Measurements from ENCODE around the gene ATP8B4. TPM values are rescaled to one million over a fixed set of nuclear protein-coding genes. Genes with fewer than 3 reads are reported as not detected.

Gene ATP8B4
- total and polyA plus RNA-seq, 3 experiments from 2014 or later: 0.23 to 8.9 (median 8.5) TPM

GRCh38 chr15:50144341-50145120 lies 25.5 kb upstream of the ATP8B4 start:
- H3K36me3 Mint-ChIP-seq: no peaks in the 10 kb centered on the region
- peak overlapping the region in 1 of 8 donors; percentile 8 for H3K27ac Mint-ChIP-seq

GRCh38 chr15:50143255-50143860 lies 24.3 kb upstream of the ATP8B4 start:
- H3K4me1 Mint-ChIP-seq: no peaks in the 10 kb centered on the region
- ChIA-PET POLR2A (no interaction called here), CTCF (no interaction called here)
- peaks cover 0 to 1% of the 10 kb centered on the region in 2 donors for H3K27me3 Mint-ChIP-seq
- H3K27ac Mint-ChIP-seq: no peak overlapping the region
- Histone ChIP-seq H3K27ac (ENCODE audit: low read depth, low read length) (no peak overlapping the region), H3K4me3 (ENCODE audit: low read length) (no peak overlapping the region), H3K36me3 (ENCODE audit: insufficient read depth, low read length) (no peaks in the 10 kb centered on the region), H3K9me3 (ENCODE audit: low read length) (no peaks in the 10 kb centered on the region), H3K27me3 (ENCODE audit: insufficient read depth, low read length, poor library complexity, severe bottlenecking) (no peaks in the 10 kb centered on the region), H3K4me1 (ENCODE audit: insufficient read depth, low read length) (no peaks in the 10 kb centered on the region)
- no peaks in the 10 kb centered on the region for H3K36me3 Mint-ChIP-seq
- H3K9me3 Mint-ChIP-seq: no peaks in the 10 kb centered on the region
- no peak for DNase-seq
- no peak overlapping the region for H3K4me3 Mint-ChIP-seq

More at GRCh38 chr15:50144341-50145120, 25.5 kb upstream of the ATP8B4 start:
- H3K9me3 ChIP-seq (ENCODE audit: low read length): no peaks in the 10 kb centered on the region
- POLR2A ChIA-PET: no interaction called here
- no peaks in the 10 kb centered on the region for H3K27me3 ChIP-seq (ENCODE audit: insufficient read depth, low read length, poor library complexity, severe bottlenecking)
- Mint-ChIP-seq H3K9me3 (no peaks in the 10 kb centered on the region), H3K27me3 (peaks cover 0 to 1% of the 10 kb centered on the region in 2 donors), H3K4me3 (no peak overlapping the region), H3K4me1 (no peaks in the 10 kb centered on the region)
- DNase-seq: no peak
- no peak overlapping the region for H3K27ac ChIP-seq (ENCODE audit: low read depth, low read length)
- CTCF ChIA-PET: interaction anchor here (0.6 to 2.5 kb wide), 9 partner anchors 11 to 1783 kb away, joined by 3 to 16 read pairs (median 4); no protein-coding TSS in a partner anchor
- no peaks in the 10 kb centered on the region for H3K4me1 ChIP-seq (ENCODE audit: insufficient read depth, low read length)
- no peak overlapping the region for H3K4me3 ChIP-seq (ENCODE audit: low read length)
- H3K36me3 ChIP-seq (ENCODE audit: insufficient read depth, low read length): no peaks in the 10 kb centered on the region

- ChIA-PET CTCF (no interaction called here), POLR2A (no interaction called here)
- DNase-seq: no peak
- H3K9me3 Mint-ChIP-seq: no peaks in the 10 kb centered on the region
- H3K27me3 Mint-ChIP-seq: peaks cover 0 to 1% of the 10 kb centered on the region in 2 donors
- Histone ChIP-seq H3K27me3 (ENCODE audit: insufficient read depth, low read length, poor library complexity, severe bottlenecking) (no peaks in the 10 kb centered on the region), H3K4me3 (ENCODE audit: low read length) (no peak overlapping the region), H3K36me3 (ENCODE audit: insufficient read depth, low read length) (no peaks in the 10 kb centered on the region), H3K9me3 (ENCODE audit: low read length) (no peaks in the 10 kb centered on the region), H3K4me1 (ENCODE audit: insufficient read depth, low read length) (no peaks in the 10 kb centered on the region), H3K27ac (ENCODE audit: low read depth, low read length) (no peak overlapping the region)
- H3K4me3 Mint-ChIP-seq: no peak overlapping the region
- no peak overlapping the region for H3K27ac Mint-ChIP-seq
- no peaks in the 10 kb centered on the region for H3K4me1 Mint-ChIP-seq
- no peaks in the 10 kb centered on the region for H3K36me3 Mint-ChIP-seq
Observed at GRCh38 chr15:50141856-50142255, 22.8 kb upstream of the ATP8B4 start.

GRCh38 chr15:50140983-50141382 lies 21.9 kb upstream of the ATP8B4 start:
- Mint-ChIP-seq H3K4me3 (no peak overlapping the region), H3K36me3 (no peaks in the 10 kb centered on the region), H3K27me3 (no peaks in the 10 kb centered on the region), H3K9me3 (no peaks in the 10 kb centered on the region), H3K27ac (no peak overlapping the region), H3K4me1 (no peaks in the 10 kb centered on the region)
- no peaks in the 10 kb centered on the region for H3K36me3 ChIP-seq (ENCODE audit: insufficient read depth, low read length)
- H3K27me3 ChIP-seq (ENCODE audit: insufficient read depth, low read length, poor library complexity, severe bottlenecking): no peaks in the 10 kb centered on the region
- H3K4me3 ChIP-seq (ENCODE audit: low read length): no peak overlapping the region
- H3K9me3 ChIP-seq (ENCODE audit: low read length): no peaks in the 10 kb centered on the region
- H3K27ac ChIP-seq (ENCODE audit: low read depth, low read length): no peak overlapping the region
- H3K4me1 ChIP-seq (ENCODE audit: insufficient read depth, low read length): no peaks in the 10 kb centered on the region
- ChIA-PET CTCF (no interaction called here), POLR2A (no interaction called here)
- no peak for DNase-seq

DNA sequence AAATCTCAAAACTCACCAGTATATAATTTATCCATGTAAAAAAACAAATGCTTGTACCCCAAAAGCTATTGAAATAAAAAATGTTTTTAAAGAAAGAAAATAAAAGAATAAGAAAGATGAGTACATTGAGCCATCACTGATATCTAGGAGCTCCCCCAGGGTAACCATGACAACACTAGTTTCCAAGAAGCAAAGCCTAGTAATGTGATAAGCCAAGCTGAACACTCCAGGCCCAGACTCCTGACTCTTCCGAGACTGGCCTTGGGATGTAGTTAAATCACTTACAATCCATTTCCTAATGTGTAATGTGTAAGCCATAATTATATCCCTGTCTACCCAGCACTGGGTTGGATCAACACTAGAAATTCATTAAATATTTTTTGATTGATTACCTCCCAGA lies 21.1 kb upstream of the ATP8B4 start:
- H3K27ac ChIP-seq (ENCODE audit: low read depth, low read length): no peak overlapping the region
- H3K4me1 ChIP-seq (ENCODE audit: insufficient read depth, low read length): no peaks in the 10 kb centered on the region
- no peaks in the 10 kb centered on the region for H3K36me3 Mint-ChIP-seq
- no peak overlapping the region for H3K4me3 ChIP-seq (ENCODE audit: low read length)
- no peaks in the 10 kb centered on the region for H3K9me3 Mint-ChIP-seq
- peak overlapping the region in 1 of 8 donors; percentile 1 for H3K27ac Mint-ChIP-seq
- H3K4me3 Mint-ChIP-seq: no peak overlapping the region
- H3K9me3 ChIP-seq (ENCODE audit: low read length): no peaks in the 10 kb centered on the region
- peaks cover 2 to 5% (median 4%) of the 10 kb centered on the region in 3 donors for H3K4me1 Mint-ChIP-seq
- DNase-seq: no peak
- ChIA-PET POLR2A (no interaction called here), CTCF (no interaction called here)
- no peaks in the 10 kb centered on the region for H3K27me3 ChIP-seq (ENCODE audit: insufficient read depth, low read length, poor library complexity, severe bottlenecking)
- no peaks in the 10 kb centered on the region for H3K27me3 Mint-ChIP-seq
- H3K36me3 ChIP-seq (ENCODE audit: insufficient read depth, low read length): no peaks in the 10 kb centered on the region

DNA sequence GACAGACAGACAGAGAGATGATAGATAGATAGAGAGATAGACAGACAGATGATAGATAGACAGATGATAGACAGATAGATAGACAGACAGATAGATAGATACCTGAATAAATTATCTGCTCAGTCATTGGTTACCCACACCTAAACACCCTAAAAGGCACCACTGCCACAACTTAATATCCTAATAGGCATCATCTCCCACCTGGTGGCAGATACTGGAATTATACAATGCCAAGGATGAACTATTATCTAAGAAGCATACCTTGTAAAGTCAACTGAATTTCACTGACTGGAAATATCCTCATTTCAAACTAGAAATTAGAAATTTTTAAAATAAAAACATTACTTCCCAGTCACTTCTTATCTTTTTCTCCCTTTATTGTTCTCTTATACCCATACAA lies 19.4 kb upstream of the ATP8B4 start:
- H3K4me1 Mint-ChIP-seq: peaks cover 6 to 12% (median 10%) of the 10 kb centered on the region in 3 donors
- H3K27me3 Mint-ChIP-seq: no peaks in the 10 kb centered on the region
- no peak overlapping the region for H3K27ac ChIP-seq (ENCODE audit: low read depth, low read length)
- H3K36me3 Mint-ChIP-seq: no peaks in the 10 kb centered on the region
- no peak overlapping the region for H3K4me3 Mint-ChIP-seq
- DNase-seq: no peak
- ChIA-PET POLR2A (no interaction called here), CTCF (no interaction called here)
- H3K4me3 ChIP-seq (ENCODE audit: low read length): no peak overlapping the region
- no peaks in the 10 kb centered on the region for H3K9me3 ChIP-seq (ENCODE audit: low read length)
- no peaks in the 10 kb centered on the region for H3K9me3 Mint-ChIP-seq
- no peaks in the 10 kb centered on the region for H3K27me3 ChIP-seq (ENCODE audit: insufficient read depth, low read length, poor library complexity, severe bottlenecking)
- no peaks in the 10 kb centered on the region for H3K4me1 ChIP-seq (ENCODE audit: insufficient read depth, low read length)
- H3K36me3 ChIP-seq (ENCODE audit: insufficient read depth, low read length): no peaks in the 10 kb centered on the region
- H3K27ac Mint-ChIP-seq: no peak overlapping the region

DNA sequence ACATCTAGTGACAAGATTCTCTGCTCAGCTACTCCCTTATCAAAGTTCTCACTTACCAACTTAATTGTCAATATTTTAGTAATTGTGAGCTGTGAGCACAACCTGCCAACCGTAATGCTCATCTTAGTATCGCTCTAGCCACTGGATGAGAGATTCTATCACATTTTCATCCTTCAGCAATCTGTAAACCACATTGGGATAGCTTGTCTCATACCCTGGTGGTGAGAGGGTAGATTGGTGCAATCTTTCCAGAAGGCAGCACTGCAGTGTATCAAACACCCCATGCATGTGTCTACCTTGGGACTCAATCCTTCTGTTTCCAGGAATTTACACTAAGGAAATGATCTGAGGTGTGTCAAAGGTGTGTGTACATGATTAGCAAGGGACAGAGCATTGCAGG lies 18.9 kb upstream of the ATP8B4 start:
- POLR2A ChIA-PET: no interaction called here
- CTCF ChIA-PET: no interaction called here
- H3K4me1 ChIP-seq (ENCODE audit: insufficient read depth, low read length): no peaks in the 10 kb centered on the region
- Mint-ChIP-seq H3K27me3 (no peaks in the 10 kb centered on the region), H3K4me3 (no peak overlapping the region), H3K27ac (no peak overlapping the region), H3K9me3 (no peaks in the 10 kb centered on the region), H3K36me3 (no peaks in the 10 kb centered on the region), H3K4me1 (peaks cover 6 to 12% (median 10%) of the 10 kb centered on the region in 3 donors)
- H3K4me3 ChIP-seq (ENCODE audit: low read length): no peak overlapping the region
- H3K27me3 ChIP-seq (ENCODE audit: insufficient read depth, low read length, poor library complexity, severe bottlenecking): no peaks in the 10 kb centered on the region
- H3K9me3 ChIP-seq (ENCODE audit: low read length): no peaks in the 10 kb centered on the region
- no peak overlapping the region for H3K27ac ChIP-seq (ENCODE audit: low read depth, low read length)
- DNase-seq: no peak
- no peaks in the 10 kb centered on the region for H3K36me3 ChIP-seq (ENCODE audit: insufficient read depth, low read length)

DNA sequence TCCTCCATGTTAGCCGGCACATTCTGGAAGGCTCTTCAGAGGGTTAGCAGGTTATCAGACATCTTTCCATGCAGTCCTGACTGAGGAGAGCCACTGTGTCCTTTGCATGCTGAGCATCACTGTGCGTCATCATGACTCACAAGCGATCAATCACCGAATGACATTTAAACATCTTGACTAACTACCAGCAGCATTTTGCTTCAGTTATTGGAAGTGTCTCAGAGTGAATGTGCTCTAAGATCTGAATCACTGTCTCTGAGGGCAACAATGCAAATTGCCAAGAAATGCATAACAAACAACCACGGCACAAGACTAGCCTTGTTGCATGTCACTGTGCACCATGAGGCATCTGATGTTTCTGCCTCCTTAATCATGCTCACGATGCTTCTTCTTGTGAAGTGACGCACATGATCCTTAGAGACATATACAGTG lies 18.3 kb upstream of the ATP8B4 start:
- DNase-seq: no peak
- H3K9me3 ChIP-seq (ENCODE audit: low read length): no peaks in the 10 kb centered on the region
- ChIA-PET CTCF (no interaction called here), POLR2A (no interaction called here)
- Mint-ChIP-seq H3K9me3 (peaks cover 0 to 4% (median 3%) of the 10 kb centered on the region in 5 donors), H3K4me1 (peaks cover 6 to 12% (median 10%) of the 10 kb centered on the region in 3 donors), H3K36me3 (no peaks in the 10 kb centered on the region), H3K27ac (no peak overlapping the region), H3K4me3 (no peak overlapping the region), H3K27me3 (peaks cover 0 to 4% of the 10 kb centered on the region in 2 donors)
- no peaks in the 10 kb centered on the region for H3K27me3 ChIP-seq (ENCODE audit: insufficient read depth, low read length, poor library complexity, severe bottlenecking)
- H3K36me3 ChIP-seq (ENCODE audit: insufficient read depth, low read length): no peaks in the 10 kb centered on the region
- H3K4me1 ChIP-seq (ENCODE audit: insufficient read depth, low read length): no peaks in the 10 kb centered on the region
- H3K27ac ChIP-seq (ENCODE audit: low read depth, low read length): no peak overlapping the region
- H3K4me3 ChIP-seq (ENCODE audit: low read length): no peak overlapping the region

Data from CD8-positive, alpha-beta memory T cell (primary cell).